ENCODE data around the gene PRSS56. TPM values are rescaled to one million over a fixed set of nuclear protein-coding genes. Genes with fewer than 3 reads are reported as not detected.
A peak's percentile ranks its signal among the peaks of the same experiment; 100 is the strongest.

The PRSS56 gene
- total and polyA plus RNA-seq, 7 donors: 0.82 to 5.0 (median 2.4) TPM

GRCh38 chr2:232573042-232573441 lies 52.9 kb downstream of the PRSS56 start:
- no peak for TF ChIP-seq CTCF (IDR thresholded peaks at IDR 0.05)
- H3K36me3 ChIP-seq (ENCODE audit: insufficient read depth in 1 of 2, low read depth in 1 of 2): peaks cover 5 to 42% of the 10 kb centered on the region in 2 donors
- intact Hi-C loops (cut with DNase I): no loop called here
- H3K4me3 ChIP-seq: peak overlapping the region; percentile 67
- H3K9me3 ChIP-seq: no peaks in the 10 kb centered on the region
- no peak for DNase-seq
- H3K27me3 ChIP-seq (ENCODE audit: insufficient read depth in 3 of 3, low read length in 2 of 3): no peaks in the 10 kb centered on the region
- peaks cover 59% of the 10 kb centered on the region for H3K4me1 ChIP-seq
- peak overlapping the region; percentile 92 for H3K27ac ChIP-seq
- ATAC-seq: no peak

GRCh38 chr2:232573771-232574435 lies 53.7 kb downstream of the PRSS56 start:
- intact Hi-C loops (cut with DNase I): loop anchor here in 1 of 2 donors (2.0 kb wide), 1 partner anchor 23 kb away; the partner anchor contains the start of genes EIF4E2 and TIGD1
- H3K9me3 ChIP-seq: no peaks in the 10 kb centered on the region
- no peaks in the 10 kb centered on the region for H3K27me3 ChIP-seq (ENCODE audit: insufficient read depth in 3 of 3, low read length in 2 of 3)
- peak overlapping the region; percentile 67 for H3K4me3 ChIP-seq
- ATAC-seq (peak; percentile 3 to 57 (median 12)), DNase-seq (no peak)
- H3K4me1 ChIP-seq: peaks cover 52% of the 10 kb centered on the region
- no peak for TF ChIP-seq CTCF (IDR thresholded peaks at IDR 0.05)
- H3K27ac ChIP-seq: peak overlapping the region; percentile 92
- WGBS, 3 donors: 66 to 96% (median 73%) methylated on average over 8 of the region's 8 CpGs
- H3K36me3 ChIP-seq (ENCODE audit: insufficient read depth in 1 of 2, low read depth in 1 of 2): peaks cover 4 to 34% of the 10 kb centered on the region in 2 donors

GRCh38 chr2:232574674-232575403 lies 54.7 kb downstream of the PRSS56 start:
- H3K4me3 ChIP-seq: peak overlapping the region; percentile 67
- intact Hi-C loops (cut with DNase I): loop anchor here in 1 of 2 donors (2.0 kb wide), 1 partner anchor 24 kb away; the partner anchor contains the start of genes EIF4E2 and TIGD1
- H3K9me3 ChIP-seq: no peaks in the 10 kb centered on the region
- peak overlapping the region; percentile 92 for H3K27ac ChIP-seq
- ATAC-seq (peak; percentile 83 to 87 (median 84)), DNase-seq (peak; percentile 46 to 88)
- H3K36me3 ChIP-seq (ENCODE audit: insufficient read depth in 1 of 2, low read depth in 1 of 2): peaks cover under 1 to 25% of the 10 kb centered on the region in 2 donors
- H3K27me3 ChIP-seq (ENCODE audit: insufficient read depth in 3 of 3, low read length in 2 of 3): no peaks in the 10 kb centered on the region
- no peak for TF ChIP-seq CTCF (IDR thresholded peaks at IDR 0.05)
- peaks cover 44% of the 10 kb centered on the region for H3K4me1 ChIP-seq
- 29 to 49% (median 33%) methylated on average over 5 of the region's 5 CpGs for WGBS, 3 donors

Other genes with a start within 250 kb of the PRSS56 start
- gene ALPP, start 141.6 kb upstream of the PRSS56 start, total RNA-seq: not detected
- gene ALPP, start 141.6 kb upstream of the PRSS56 start, polyA plus RNA-seq: not detected
- not detected for gene ALPG, start 113.5 kb upstream of the PRSS56 start, total RNA-seq
- not detected for gene ALPG, start 113.5 kb upstream of the PRSS56 start, polyA plus RNA-seq
- gene ALPI, start 64.2 kb upstream of the PRSS56 start, total RNA-seq: not detected
- under 1 TPM in 2 of 3 donors, not detected in 1; 0.05 to 0.14 TPM for gene ALPI, start 64.2 kb upstream of the PRSS56 start, polyA plus RNA-seq
- gene ECEL1, start 32.6 kb upstream of the PRSS56 start, total RNA-seq: 1 to 10 TPM in 1 of 4 donors, under 1 TPM in 3; 0.32 to 1.0 (median 0.61) TPM
- gene ECEL1, start 32.6 kb upstream of the PRSS56 start, polyA plus RNA-seq: 1 to 10 TPM in 1 of 3 donors, under 1 TPM in 2; 0.45 to 1.8 (median 0.55) TPM
- gene CHRND, start 5.8 kb downstream of the PRSS56 start, total RNA-seq: 100 to 1,000 TPM in 2 of 4 donors, 10 to 100 TPM in 2; 58.8 to 300 (median 97.7) TPM
- gene CHRND, start 5.8 kb downstream of the PRSS56 start, polyA plus RNA-seq: 10 to 100 TPM in 2 of 3 donors, 1 to 10 TPM in 1; 6.5 to 13.5 (median 12.5) TPM
- 10 to 100 TPM in 2 of 4 donors, 1 to 10 TPM in 2; 2.9 to 94.1 (median 17.2) TPM for gene CHRNG, start 19.3 kb downstream of the PRSS56 start, total RNA-seq
- 1 to 10 TPM in 2 of 3 donors, under 1 TPM in 1; 0.68 to 7.3 (median 1.5) TPM for gene CHRNG, start 19.3 kb downstream of the PRSS56 start, polyA plus RNA-seq
- gene TIGD1, start 30.2 kb downstream of the PRSS56 start, total RNA-seq: 1 to 10 TPM; 2.3 to 4.9 (median 3.7) TPM
- gene TIGD1, start 30.2 kb downstream of the PRSS56 start, polyA plus RNA-seq: 1 to 10 TPM; 2.6 to 6.8 (median 6.4) TPM
- gene EIF4E2, start 30.3 kb downstream of the PRSS56 start, total RNA-seq: 100 to 1,000 TPM in 1 of 4 donors, 10 to 100 TPM in 3; 76.1 to 136 (median 88.4) TPM
- gene EIF4E2, start 30.3 kb downstream of the PRSS56 start, polyA plus RNA-seq: 10 to 100 TPM; 39.6 to 85.2 (median 67.4) TPM
- gene EFHD1, start 113.2 kb downstream of the PRSS56 start, total RNA-seq: 10 to 100 TPM in 2 of 4 donors, 1 to 10 TPM in 2; 6.9 to 20.7 (median 9.8) TPM
- gene EFHD1, start 113.2 kb downstream of the PRSS56 start, polyA plus RNA-seq: 10 to 100 TPM in 2 of 3 donors, 1 to 10 TPM in 1; 6.6 to 17.7 (median 10.7) TPM
- 10 to 100 TPM; 64.3 to 72.6 (median 65.5) TPM for gene GIGYF2, start 176.9 kb downstream of the PRSS56 start, total RNA-seq
- gene GIGYF2, start 176.9 kb downstream of the PRSS56 start, polyA plus RNA-seq: 10 to 100 TPM; 13.8 to 44.7 (median 14.4) TPM

Measured in psoas muscle (tissue), 8 donors.